ENCODE data around the gene KIAA2012.

GRCh38 chr2:202031246-202031951, 41.7 kb upstream of the KIAA2012 start:
- TF ChIP-seq POLR2A (IDR thresholded peaks at IDR 0.05; ENCODE audit: low read length): no peak
- TF ChIP-seq GATA1 (IDR thresholded peaks at IDR 0.05; ENCODE audit: low read depth, low read length): no peak

All from erythroblast (primary cell).